Globus pallidus (tissue), 1 donor: ENCODE data around the gene PCBP3.
"Not testable (repeated sequence)": the region's sequence is repeated elsewhere in the genome, so short reads cannot be mapped to it uniquely, and the experiment has no call there.

Experiments
- DNase-seq: peaks from one replicate; pipeline ENCODE4 v3.0.0-alpha.2; 2015; ENCODE audit warnings: low spot score

The PCBP3 gene

DNA sequence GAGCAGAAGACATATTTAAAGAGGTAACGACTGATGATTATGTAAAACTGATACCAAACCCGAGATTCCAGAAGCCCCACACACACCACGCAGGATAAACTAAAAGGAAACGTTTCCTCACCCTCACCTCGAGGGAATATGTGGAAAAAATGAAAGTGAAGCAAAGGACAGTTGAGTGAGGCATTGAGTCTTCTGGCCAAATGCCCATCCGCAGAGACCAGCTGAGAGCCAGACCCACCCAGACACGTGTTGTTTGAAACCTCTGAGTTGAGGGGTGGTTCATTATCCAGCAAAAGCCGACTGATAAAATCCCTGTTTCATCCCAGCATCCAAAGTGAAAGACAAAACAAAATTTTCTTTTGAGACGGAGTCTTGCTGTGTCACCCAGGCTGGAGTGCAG lies 29.6 kb upstream of the PCBP3 start:
- DNase-seq, result no peak

DNA sequence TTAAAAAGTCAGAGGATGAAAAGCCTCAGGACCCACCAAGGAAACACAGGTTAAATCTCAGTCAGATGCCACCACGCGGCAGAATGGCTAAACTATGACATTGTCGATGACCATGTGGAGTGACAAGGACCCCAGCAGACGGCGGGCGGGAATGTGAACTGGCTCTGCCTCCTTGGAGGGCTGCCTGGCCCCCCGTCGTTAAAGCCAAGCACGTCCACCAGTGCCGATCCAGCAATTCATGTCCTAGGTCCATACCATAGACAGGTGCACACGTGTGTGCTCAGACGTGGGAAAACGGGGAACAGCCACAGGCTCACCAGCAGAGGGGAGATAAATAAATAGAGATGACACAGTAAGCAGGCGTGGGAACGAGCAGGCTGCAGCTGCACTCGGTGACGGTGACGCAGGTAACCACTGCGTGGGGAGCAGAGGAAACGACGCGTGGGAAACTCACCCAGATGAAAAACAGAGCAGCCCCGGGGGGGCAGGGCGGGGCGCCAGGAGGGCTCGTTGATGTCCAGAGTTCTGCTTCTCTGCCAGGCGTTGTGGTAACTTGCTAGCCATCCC lies 28.3 kb upstream of the PCBP3 start:
- no peak for DNase-seq

DNA sequence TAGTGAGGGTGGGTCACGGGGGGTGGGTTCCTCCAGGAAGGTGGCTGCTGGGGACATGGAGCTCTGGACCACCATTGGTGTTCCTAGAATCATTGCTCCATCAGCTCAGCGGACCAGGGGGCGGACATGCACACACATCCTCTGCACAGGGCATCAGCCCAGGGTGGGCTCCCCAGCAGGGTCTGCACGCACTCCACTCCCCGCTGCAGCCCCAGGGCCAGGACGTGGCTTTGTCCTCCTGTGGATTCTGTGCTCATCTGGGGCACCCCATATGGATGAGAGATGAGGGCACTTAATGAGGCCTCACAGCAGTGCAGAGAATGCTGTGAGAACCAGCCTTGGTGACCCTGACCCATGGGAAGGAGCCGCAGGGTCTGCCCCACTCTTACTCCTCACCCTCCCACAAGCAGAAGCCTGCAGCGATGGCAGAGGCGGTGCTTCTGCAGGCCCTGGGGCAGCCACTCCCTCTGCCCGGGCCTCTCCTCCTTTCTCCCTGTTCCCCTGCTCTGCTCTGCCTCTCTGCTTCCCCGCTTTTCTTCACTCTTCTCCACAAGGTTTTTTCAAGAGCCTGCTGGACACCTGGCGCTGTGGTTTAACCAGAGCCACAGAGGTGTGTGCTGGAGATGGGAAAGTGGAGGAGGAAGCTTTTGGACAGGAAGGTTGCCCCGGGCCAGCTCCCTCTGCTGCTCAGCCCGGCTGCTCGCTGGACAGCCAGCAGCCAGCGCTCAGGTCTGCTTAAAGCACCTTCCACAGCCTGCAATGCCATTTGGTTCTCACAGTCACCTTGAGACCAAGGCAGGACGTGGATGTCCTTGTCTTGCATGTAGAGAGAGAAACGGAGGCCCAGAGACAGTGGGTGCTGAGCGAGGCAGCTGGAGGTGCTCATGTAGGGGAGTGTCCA lies 26.3 kb upstream of the PCBP3 start:
- DNase-seq, result no peak

DNA sequence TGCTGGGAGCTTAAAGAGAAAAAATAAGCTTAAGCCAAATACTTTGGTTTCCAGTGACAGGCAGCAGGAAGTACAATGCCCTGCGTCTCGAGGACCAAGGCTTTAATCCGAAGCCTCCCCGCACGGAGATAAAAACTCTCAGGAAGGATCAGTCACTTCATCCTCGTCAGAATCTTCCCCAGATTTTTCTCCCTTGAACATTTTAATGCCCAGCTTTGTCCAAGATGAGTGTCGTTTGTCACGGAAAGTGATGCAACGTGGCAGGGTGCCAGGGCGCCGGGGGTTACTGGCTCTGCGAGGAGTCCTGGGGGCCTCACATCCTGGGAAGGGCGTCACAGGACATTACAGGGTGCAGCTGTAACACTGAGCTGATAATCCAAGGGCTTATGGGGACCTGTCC lies 25.2 kb upstream of the PCBP3 start:
- no peak for DNase-seq

DNA sequence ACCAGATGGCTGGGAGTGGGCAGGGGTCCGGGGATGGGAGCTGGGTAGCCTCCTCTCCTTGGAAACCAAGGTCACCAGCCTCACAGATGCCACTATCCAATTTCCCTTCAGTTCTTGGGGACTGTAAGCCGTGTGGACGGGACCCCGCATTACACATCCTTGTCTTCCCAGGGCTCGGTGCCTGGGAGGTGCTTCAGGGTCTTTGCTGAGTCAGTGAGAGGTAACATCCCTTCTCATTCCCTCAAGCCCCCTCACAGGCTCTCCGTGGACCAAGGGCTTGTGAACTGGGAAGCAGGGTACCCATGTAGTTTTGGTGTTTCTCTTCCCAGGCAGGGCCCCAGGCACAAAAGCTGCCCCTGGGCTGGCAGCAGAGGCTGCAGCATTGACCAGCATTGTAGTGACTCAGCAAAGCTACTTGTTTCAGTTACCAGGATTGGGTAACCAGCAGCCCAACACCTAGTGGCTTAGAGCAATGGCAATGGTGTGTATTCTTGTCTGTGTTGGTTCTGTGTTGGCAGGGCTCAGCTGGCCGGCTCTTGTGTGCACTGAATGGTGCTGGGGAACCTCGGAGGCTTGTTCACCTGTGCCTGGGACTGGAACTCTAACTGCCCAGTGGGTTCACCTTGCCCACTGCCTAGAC lies 24.6 kb upstream of the PCBP3 start:
- DNase-seq, result no peak

DNA sequence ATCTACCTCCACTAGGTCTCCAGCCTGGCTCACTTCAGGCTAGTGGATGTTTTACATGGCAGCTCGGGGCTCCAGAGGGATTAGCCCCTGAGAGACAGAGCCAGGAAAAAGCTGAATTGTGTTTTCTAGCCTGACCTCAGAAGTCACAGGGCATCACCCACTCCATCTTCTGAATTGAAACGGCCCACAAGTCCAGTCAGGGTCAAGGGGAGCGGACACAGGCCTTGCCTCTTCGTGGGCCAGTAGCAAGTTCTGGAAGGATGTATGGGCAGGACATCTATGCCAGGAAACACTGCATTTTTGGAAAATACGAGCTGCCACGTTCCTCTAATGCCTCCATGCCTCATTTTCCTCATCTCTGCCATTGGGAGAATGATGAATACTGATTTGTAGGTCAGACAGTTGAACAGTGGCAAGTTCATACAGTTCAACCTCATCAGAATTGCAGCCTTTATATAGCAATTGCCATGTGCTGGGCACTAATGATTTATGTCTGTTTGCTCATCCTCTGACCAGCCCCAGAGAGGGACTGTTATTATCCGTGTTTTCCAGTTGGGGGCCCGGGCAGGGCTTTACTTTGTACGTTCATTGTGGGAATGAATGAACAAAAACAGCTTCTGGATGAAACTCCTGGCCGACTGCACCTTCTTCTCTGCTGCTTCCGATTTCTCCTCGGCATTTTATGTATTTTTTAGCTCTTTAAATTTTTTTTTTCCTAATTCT lies 23.2 kb upstream of the PCBP3 start:
- DNase-seq, result no peak

DNA sequence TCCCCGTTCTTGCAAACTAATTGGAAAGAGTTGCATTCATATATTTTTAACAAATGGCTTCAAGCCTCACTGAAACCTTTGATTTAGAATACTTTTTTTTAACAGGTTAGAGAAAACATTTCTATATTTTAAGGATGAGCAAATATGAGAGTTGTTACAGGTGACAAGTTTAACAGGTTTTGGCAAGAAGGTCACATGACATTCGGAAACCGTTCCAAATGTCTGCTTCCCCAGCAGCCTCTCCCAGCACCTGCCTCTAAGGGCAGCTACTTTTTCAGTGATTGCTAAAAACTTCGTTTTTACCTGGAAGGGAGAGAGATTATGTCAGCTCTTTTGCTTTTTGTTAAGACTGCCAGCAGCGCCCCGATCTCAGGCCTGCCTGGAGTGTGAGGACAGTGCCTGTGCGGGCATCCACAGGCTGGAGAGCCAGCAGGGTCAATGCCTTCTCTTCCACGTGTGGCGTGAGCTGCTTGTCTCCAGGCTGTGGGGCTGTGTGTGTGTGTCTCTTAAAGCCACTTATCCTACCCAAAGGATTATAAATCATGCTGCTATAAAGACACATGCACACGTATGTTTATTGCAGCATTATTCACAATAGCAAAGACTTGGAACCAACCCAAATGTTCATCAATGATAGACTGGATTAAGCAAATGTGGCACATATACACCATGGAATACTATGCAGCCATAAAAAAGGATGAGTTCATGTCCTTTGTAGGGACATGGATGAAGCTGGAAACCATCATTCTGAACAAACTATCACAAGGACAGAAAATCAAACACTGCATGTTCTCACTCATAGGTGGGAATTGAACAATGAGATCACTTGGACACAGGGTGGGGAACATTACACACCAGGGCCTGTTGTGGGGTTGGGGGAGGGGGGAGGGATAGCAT lies 21.8 kb upstream of the PCBP3 start:
- DNase-seq, result not testable (repeated sequence)

DNA sequence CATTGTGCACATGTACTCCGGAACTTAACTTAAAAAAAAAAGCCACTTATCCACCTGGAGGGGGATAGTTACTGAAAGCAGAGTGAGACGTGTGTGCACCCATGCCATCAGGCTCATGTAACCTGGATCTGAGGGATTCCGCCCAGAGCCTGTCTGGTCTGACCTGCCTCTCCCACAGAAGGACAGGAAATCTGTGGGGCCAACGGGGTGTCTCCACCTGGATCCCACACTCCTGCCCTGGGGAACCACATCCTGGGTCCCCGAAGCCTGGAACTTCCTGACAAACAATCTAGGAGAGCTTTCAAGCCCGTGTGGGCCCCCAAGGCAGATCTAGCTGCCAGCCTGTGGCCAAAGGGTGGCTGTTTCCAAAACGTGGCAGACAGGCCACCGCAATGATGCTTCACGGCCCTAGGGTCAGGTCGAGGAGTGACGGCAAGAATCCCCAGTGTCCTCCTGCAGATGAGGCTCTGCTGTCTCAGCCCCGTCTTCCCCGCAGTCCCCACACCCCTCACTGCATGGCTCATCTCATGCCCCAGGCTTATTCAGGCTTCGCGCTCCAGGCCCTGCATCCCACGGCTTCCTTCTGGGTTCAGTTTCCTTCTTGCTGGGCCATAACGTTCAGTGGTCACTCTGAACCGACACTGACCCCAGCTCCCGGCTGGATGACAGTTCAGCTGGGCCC lies 21.0 kb upstream of the PCBP3 start:
- DNase-seq, result no peak

DNA sequence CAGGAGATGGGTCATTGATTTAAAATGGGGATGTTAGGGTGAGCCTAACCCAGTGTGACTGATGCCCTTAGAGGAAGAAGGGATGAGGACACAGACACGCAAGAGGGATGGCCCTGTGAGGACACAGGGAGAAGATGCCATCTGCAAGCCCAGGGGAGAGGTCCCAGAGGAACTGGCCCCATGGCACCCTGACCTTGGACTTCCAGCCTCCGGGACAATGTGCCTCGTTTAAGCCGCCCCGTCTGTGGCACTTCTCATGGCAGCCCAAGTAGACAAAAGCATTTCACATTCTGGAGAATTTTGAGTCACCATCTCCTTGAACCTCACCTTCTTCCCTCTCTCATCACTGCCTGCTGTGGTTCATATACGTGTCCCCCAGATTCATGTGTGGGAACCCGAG lies 20.1 kb upstream of the PCBP3 start:
- no peak for DNase-seq

DNA sequence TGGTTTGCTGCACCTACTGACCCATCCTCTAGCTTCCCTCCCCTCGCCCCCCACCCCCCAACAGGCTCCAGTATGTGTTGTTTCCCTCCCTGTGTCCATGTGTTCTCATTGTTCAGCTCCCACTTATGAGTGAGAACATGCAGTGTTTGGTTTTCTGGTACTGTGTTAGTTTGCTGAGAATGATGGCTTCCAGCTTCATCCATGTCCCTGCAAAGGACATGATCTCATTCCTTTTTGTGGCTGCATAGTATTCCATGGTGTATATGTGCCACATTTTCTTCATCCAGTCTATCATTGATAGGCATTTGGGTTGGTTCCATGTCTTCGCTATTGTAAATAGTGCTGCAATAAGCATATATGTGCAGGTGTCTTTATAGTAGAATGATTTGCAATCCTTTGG lies 17.4 kb upstream of the PCBP3 start:
- DNase-seq, result not testable (repeated sequence)

DNA sequence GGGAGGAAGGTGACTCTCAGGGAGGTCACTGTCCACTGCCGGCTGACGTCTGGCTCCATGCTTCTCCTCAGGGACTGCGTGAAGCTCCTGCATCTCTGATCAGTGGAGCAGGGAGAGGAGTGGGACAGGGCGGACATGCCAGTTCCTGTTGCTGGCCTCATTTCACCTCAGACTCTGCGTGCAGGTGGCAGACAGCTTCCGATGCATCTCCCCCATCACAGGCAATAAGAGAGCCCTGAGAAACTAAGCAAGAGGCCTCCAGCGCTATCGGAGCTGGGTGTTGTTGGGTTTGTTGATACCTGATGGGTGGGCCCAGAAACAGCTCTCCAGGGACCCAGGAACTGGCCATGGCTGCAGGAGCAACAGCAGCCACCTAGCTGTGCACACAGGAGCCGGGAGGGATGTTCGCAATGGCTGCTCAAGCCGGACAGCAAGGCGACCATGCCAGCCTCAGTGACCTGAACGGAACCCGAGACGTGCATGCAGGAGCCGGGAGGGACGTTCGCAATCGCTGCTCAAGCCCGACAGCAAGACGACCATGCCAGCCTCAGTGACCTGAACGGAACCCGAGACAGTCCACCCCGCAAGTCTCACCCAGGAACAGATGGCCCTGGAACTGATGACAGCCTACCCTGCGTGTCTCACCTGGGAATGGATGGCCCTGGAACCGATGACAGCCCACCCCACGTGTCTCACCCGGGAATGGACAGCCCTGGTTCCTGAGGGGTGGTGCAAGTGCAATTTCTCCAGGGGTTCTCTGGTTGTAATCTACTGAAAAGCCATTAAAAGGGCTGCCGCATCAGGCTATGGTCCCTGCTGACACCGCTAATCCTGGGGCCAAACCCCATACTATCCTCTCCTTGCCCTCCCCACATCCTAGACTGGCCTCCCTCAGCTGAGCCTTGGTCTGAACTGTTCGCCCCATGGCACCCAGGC lies 14.2 kb upstream of the PCBP3 start:
- DNase-seq, result no peak

DNA sequence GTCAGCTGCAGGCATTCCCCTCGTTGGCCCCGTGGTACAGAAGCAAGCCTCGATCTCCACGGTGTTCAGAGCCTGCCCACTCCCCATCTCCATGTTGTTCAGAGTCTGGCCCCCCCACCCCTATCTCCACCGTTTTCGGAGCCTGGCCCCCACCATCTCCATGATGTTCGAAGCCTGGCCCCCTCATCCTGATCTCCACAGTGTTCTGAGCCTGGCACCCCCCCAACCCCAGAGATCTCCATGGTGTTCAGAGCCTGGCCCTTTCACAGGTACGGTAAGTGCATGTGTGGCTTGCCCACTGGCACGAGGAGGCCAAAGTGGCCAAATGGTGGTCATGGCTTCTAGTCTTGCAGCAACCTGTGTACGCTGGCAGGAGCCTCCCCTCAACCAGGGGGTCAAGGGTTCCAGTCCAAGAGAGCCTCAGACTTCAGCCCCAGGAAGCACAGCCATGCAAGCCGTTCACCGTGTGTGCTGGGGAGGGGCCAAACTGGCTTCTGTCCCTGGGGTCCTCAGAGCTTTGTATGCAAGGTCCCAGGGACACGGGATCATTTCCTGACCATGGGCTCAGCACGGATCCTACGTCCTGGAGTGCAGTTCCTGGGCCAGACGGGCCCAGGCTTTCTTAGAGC lies 13.3 kb upstream of the PCBP3 start:
- no peak for DNase-seq

DNA sequence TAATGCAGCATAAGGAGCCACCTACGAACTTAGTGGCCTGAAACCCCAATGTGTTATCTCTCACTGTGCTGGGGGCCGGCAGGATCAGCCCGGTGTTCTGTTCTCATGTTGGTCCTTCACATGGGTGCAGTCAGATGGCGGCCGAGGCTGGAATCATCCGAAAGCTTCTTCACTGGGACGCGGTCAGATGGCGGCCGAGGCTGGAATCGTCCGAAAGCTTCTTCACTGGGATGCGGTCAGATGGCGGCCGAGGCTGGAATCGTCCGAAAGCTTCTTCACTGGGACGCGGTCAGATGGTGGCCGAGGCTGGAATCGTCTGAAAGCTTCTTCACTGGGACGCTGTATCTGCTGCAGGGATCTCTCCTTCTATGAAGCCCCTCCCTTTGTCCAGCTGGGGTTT lies 12.6 kb upstream of the PCBP3 start:
- no peak for DNase-seq

DNA sequence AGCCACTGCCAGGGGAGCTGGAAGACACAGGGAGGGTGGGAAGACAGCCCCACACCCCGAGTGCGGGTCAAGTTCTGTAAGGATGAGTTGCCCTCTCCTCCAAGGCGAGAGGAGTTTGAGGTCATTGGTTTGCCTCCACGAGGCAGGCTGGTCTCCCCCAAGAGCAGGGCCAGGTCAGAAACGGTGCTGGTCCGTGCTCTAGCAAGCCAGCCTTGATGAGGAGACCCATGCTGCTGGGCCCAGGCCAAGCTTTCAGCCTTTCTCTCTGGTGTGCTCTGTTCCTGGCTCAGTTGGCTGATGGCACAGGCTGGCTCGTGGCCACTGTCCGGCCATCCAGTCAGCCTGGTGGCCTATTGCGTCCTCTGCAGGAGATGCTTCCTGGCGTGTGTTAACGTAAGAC lies 12.0 kb upstream of the PCBP3 start:
- no peak for DNase-seq

DNA sequence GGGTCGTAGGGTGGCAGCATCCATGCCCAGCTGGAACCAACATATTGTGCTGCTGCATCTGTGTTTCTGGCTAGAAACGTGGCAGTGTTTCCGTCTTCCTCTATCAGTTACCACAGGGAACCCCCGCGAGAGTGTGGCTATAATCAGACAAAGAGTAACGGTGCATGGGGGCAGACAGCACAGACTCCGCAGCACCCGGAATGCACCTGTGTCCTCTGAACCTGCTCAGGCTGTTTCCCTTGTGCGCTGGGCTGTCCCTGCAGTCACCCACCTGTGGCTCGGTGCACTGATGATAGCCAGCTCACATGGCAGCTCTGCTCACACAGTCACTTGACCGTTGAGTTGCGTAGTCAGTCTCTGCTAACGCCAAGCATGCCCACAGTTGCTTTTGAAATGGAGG lies 11.4 kb upstream of the PCBP3 start:
- no peak for DNase-seq

DNA sequence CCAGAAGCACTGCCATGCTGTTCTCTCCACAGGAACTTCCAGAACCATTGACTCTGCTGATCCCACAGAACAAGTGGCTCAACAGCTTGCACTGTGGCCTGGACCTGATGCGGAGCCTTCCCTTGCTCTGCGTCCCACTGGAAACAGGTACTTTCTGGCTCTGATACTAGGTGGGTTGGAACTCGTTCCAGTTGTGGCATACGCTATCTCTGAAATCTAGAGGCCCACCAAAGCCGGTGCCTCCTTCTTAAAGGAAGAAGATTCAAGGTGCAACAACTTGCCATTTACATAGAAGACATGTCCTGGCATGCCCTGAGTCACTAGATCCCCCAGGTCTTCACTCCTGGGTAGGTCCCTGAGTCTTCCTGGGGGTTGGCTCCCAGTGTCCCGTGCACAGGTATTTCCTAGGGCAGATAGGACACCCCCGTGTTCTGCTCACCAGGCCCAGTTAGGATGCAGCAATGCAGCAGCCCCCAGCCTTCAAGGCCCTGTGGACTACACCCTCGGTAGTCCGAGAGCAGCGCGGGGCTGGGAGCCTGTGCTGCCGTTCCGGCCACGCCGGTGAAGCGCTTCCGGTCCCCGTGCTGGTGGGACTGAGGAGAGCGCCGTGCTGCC lies 10.8 kb upstream of the PCBP3 start:
- DNase-seq, result no peak

DNA sequence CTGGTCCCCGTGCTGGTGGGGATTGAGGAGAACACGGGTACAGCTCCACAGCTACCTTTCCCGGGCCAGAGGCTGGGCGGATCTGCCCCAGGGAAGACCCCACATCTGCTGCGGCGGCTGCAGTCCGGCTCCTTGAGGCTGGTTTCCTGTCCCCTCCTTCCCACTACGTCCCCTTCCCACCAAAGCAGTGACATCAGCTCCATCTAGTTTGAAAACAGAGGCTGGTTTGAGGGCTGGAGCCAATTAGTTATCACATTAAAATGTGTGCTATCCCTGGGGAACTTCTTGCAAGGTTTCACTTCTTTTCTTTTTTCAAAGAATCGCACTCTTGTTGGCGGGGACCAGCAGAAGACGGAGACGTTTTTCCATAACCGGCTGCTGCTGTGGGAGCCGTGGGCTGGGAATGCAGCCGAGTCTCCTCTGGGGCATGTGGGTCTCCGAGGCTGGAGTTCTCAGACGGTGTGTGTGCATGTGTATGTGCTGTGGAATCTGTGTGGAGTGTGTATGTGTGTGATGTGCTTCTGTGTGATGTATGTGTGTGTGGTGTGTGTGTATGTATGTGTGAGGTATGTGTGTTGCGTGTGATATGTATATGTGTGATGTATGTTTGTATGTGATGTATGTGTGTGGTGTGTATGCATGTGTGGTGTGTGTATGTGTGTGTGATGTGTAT lies 8.9 kb upstream of the PCBP3 start:
- DNase-seq, result no peak
